HepG2 (cell line): Measurements from ENCODE around the gene CCDC116. TPM values are rescaled to one million over a fixed set of nuclear protein-coding genes. Genes with fewer than 3 reads are reported as not detected.

Source experiments
- ARID5B ChIP-seq: IDR thresholded peaks from 2 replicates; pipeline ENCODE4 v1.4.0; 2020; ENCODE audit warnings: mild to moderate bottlenecking, missing genetic modification reagents
- FOSL2 ChIP-seq: sonication (generic); formaldehyde crosslinking; IDR thresholded peaks from 2 replicates; pipeline ENCODE4 v1.4.0; 2020; ENCODE audit warnings: missing genetic modification reagents
- FOXA3 ChIP-seq: IDR thresholded peaks from 2 replicates; pipeline ENCODE4 v1.6.1; 2016; ENCODE audit warnings: missing genetic modification reagents, missing compliant biosample characterization
- HDAC6 ChIP-seq: fragments of 200-600 bp; sonication (generic); IDR thresholded peaks from 2 replicates; pipeline ENCODE4 v1.7.0; 2017; ENCODE audit warnings: mild to moderate bottlenecking, antibody characterized with exemption, low read length, low read depth
- HINFP ChIP-seq: sonication (generic); formaldehyde crosslinking; IDR thresholded peaks from 2 replicates; pipeline ENCODE4 v1.4.0; 2020; ENCODE audit warnings: low read depth, mild to moderate bottlenecking, missing genetic modification reagents
- HOXD1 ChIP-seq: sonication (generic); formaldehyde crosslinking; IDR thresholded peaks from 2 replicates; pipeline ENCODE4 v1.5.0; 2020; ENCODE audit warnings: missing genetic modification reagents
- MAX ChIP-seq: IDR thresholded peaks from 2 replicates; pipeline ENCODE4 v1.6.1; 2012; ENCODE audit warnings: inconsistent platforms
- MEIS2 ChIP-seq: sonication (generic); formaldehyde crosslinking; IDR thresholded peaks from 2 replicates; pipeline ENCODE4 v1.9.0; 2021; ENCODE audit warnings: mild to moderate bottlenecking, missing genetic modification reagents
- NFKB2 ChIP-seq: sonication (generic); formaldehyde crosslinking; IDR thresholded peaks from 2 replicates; pipeline ENCODE4 v1.4.0; 2020; ENCODE audit warnings: missing genetic modification reagents, borderline replicate concordance
- NFYB ChIP-seq: sonication (generic); formaldehyde crosslinking; IDR thresholded peaks from 2 replicates; pipeline ENCODE4 v1.4.0; 2020; ENCODE audit warnings: missing genetic modification reagents
- NRL ChIP-seq: sonication (generic); formaldehyde crosslinking; IDR thresholded peaks from 2 replicates; pipeline ENCODE4 v1.5.0; 2020; ENCODE audit warnings: missing genetic modification reagents, mild to moderate bottlenecking, moderate library complexity, borderline replicate concordance
- RCOR2 ChIP-seq: IDR thresholded peaks from 2 replicates; pipeline ENCODE4 v1.6.1; 2016; ENCODE audit warnings: missing biosample characterization, missing genetic modification reagents
- STAT5B ChIP-seq: sonication (generic); formaldehyde crosslinking; IDR thresholded peaks from 2 replicates; pipeline ENCODE4 v1.4.0; 2020; ENCODE audit warnings: missing genetic modification reagents
- SYNCRIP ChIP-seq: fragments of 200-400 bp; formaldehyde crosslinking; IDR thresholded peaks from 2 replicates; pipeline ENCODE4 v1.6.1; 2018; ENCODE audit warnings: mild to moderate bottlenecking, low read depth, low read length; ENCODE audit not compliant: insufficient read depth
- U2AF1 ChIP-seq: fragments of 200-400 bp; formaldehyde crosslinking; optimal IDR thresholded peaks from 2 replicates; pipeline ENCODE3; 2017; ENCODE audit warnings: mild to moderate bottlenecking, low read depth, low read length
- ZBTB3 ChIP-seq: sonication (generic); formaldehyde crosslinking; IDR thresholded peaks from 2 replicates; pipeline ENCODE4 v1.4.0; 2020; ENCODE audit warnings: low read depth, mild to moderate bottlenecking, moderate library complexity, missing genetic modification reagents, borderline replicate concordance
- ZMYM2 ChIP-seq: sonication (generic); formaldehyde crosslinking; IDR thresholded peaks from 2 replicates; pipeline ENCODE4 v1.8.0; 2022; ENCODE audit warnings: mild to moderate bottlenecking, missing genetic modification reagents
- ZNF101 ChIP-seq: sonication (generic); formaldehyde crosslinking; IDR thresholded peaks from 2 replicates; pipeline ENCODE4 v1.4.0; 2020; ENCODE audit warnings: mild to moderate bottlenecking, low read depth, missing genetic modification reagents, borderline replicate concordance
- ZNF121 ChIP-seq: sonication (generic); formaldehyde crosslinking; IDR thresholded peaks from 2 replicates; pipeline ENCODE4 v1.5.0; 2020; ENCODE audit warnings: mild to moderate bottlenecking, missing genetic modification reagents
- ZNF34 ChIP-seq: sonication (generic); formaldehyde crosslinking; IDR thresholded peaks from 2 replicates; pipeline ENCODE4 v1.4.0; 2020; ENCODE audit warnings: mild to moderate bottlenecking, missing genetic modification reagents, borderline replicate concordance
- ZNF652 ChIP-seq: IDR thresholded peaks from 2 replicates; pipeline ENCODE4 v1.6.1; 2016; ENCODE audit warnings: low read depth, borderline replicate concordance
- ZNF747 ChIP-seq: sonication (generic); formaldehyde crosslinking; IDR thresholded peaks from 2 replicates; pipeline ENCODE4 v1.8.1; 2023; ENCODE audit warnings: missing genetic modification reagents, mild to moderate bottlenecking, borderline replicate concordance
- ZNF776 ChIP-seq: sonication (generic); formaldehyde crosslinking; IDR thresholded peaks from 2 replicates; pipeline ENCODE4 v1.4.0; 2020; ENCODE audit warnings: mild to moderate bottlenecking, missing genetic modification reagents
- ZNF777 ChIP-seq: sonication (generic); formaldehyde crosslinking; IDR thresholded peaks from 2 replicates; pipeline ENCODE4 v1.4.0; 2020; ENCODE audit warnings: missing genetic modification reagents
- ZNF841 ChIP-seq: sonication (generic); formaldehyde crosslinking; IDR thresholded peaks from 2 replicates; pipeline ENCODE4 v1.8.1; 2023; ENCODE audit warnings: missing genetic modification reagents, borderline replicate concordance
- ZSCAN12 ChIP-seq: sonication (generic); formaldehyde crosslinking; IDR thresholded peaks from 2 replicates; pipeline ENCODE4 v1.9.0; 2021; ENCODE audit warnings: mild to moderate bottlenecking, missing genetic modification reagents
- polyA plus RNA-seq, 8 experiments: library from polyadenylated mRNA; depleted of rRNA in 3 of 8; stranded (reverse) in 7 of 8; unstranded in 1 of 8; fragments of >200 nt; fragmentation: Illumina TruSeq in 4 of 8; extraction: Trizol in 4 of 8; gene quantifications; 2 replicates each; pipeline versions ENCODE4 v1.2.1 to v1.2.3, GENCODE V29; 2011 to 2016; ENCODE audit warnings: low read depth in 4 of 8, missing spikeins in 1 of 8, mixed read lengths in 1 of 8; ENCODE audit not compliant: insufficient read depth in 1 of 8
- total RNA-seq, 5 experiments: library from RNA; depleted of rRNA; stranded (reverse); fragments of >200 nt; fragmentation: Illumina TruSeq; extraction: Trizol; gene quantifications; 2 replicates each; pipeline ENCODE4 v1.2.3, GENCODE V29; 2016; ENCODE audit warnings: low read depth in 1 of 5

The CCDC116 gene
- total and polyA plus RNA-seq, 2 of the 13 experiments (the other 11 are each of a cell fraction or from before 2014, with no cell fraction given) = 0.15 to 0.33 TPM

- TF ChIP-seq SYNCRIP = no peak
- no peak for TF ChIP-seq ZNF121 (CRISPR knock-in tag)
- TF ChIP-seq NFYB (CRISPR knock-in tag) = peak; percentile 96
- no peak for TF ChIP-seq ZNF34 (CRISPR knock-in tag)
- no peak for TF ChIP-seq U2AF1
- TF ChIP-seq ZNF776 (CRISPR knock-in tag) = peak; percentile 26; the same call in 1 of the 2 replicates
- no peak for TF ChIP-seq ZNF652
- no peak for TF ChIP-seq HDAC6
- TF ChIP-seq FOXA3 (CRISPR knock-in tag) = no peak
- TF ChIP-seq NFKB2 = no peak
- TF ChIP-seq HINFP (CRISPR knock-in tag) = no peak
- no peak for TF ChIP-seq ZNF101 (CRISPR knock-in tag)
- no peak for TF ChIP-seq ARID5B
- 0 out of 2 replicates have a peak, but pooled peaks have one; percentile 31 for TF ChIP-seq ZNF747 (CRISPR knock-in tag)
- TF ChIP-seq MAX = peak; percentile 78
- TF ChIP-seq RCOR2 (CRISPR knock-in tag) = no peak
- TF ChIP-seq ZMYM2 (CRISPR knock-in tag) = no peak
- no peak for TF ChIP-seq ZNF841 (CRISPR knock-in tag)
- peak; percentile 52 for TF ChIP-seq ZNF777
- no peak for TF ChIP-seq ZBTB3 (CRISPR knock-in tag)
- TF ChIP-seq MEIS2 = no peak
- TF ChIP-seq NRL = no peak; the same call in 1 of the 2 replicates
- no peak for TF ChIP-seq ZSCAN12 (CRISPR knock-in tag)
- TF ChIP-seq FOSL2 (CRISPR knock-in tag) = no peak
- TF ChIP-seq HOXD1 (CRISPR knock-in tag) = no peak
- TF ChIP-seq STAT5B (CRISPR knock-in tag) = no peak
Observed at GRCh38 chr22:21641789-21642583, 9.4 kb downstream of the CCDC116 start, which contains the start of gene SDF2L1 (continued).
